Thyroid gland (tissue), 4 donors: Measurements from ENCODE around the gene CD82. TPM values are rescaled to one million over a fixed set of nuclear protein-coding genes. Genes with fewer than 3 reads are reported as not detected.
"Not testable (repeated sequence)": the region's sequence is repeated elsewhere in the genome, so short reads cannot be mapped to it uniquely, and the experiment has no call there.

ENCODE experiments used
- DNase-seq, 2 donors: peaks; one replicate each; pipeline ENCODE4 v3.0.0-alpha.2; 2019
- H3K27ac ChIP-seq, 3 donors: fragments of 200-600 bp; sonication (generic); 1 replicate in 2 of 3; 2 replicates in 1 of 3; pipeline ENCODE4 v1.5.1; 2016 to 2019; ENCODE audit warnings: mild to moderate bottlenecking in 1 of 3, moderate library complexity in 1 of 3
- H3K27me3 ChIP-seq: fragments of 200-600 bp; sonication (generic); one replicate; pipeline ENCODE4 v1.5.1; 2019
- H3K36me3 ChIP-seq, 2 donors: fragments of 200-600 bp; sonication (generic); one replicate each; pipeline ENCODE4 v1.5.1; 2016 to 2019
- H3K4me1 ChIP-seq, 2 donors: fragments of 200-600 bp; sonication (generic); one replicate each; pipeline ENCODE4 v1.5.1; 2017 to 2019
- H3K4me3 ChIP-seq, 3 donors: fragments of 200-600 bp; sonication (generic); replicated peaks in 1 of 3; 1 replicate in 2 of 3; 2 replicates in 1 of 3; pipeline ENCODE4 v1.5.1; 2016; ENCODE audit warnings: mild to moderate bottlenecking in 1 of 3
- H3K9me3 ChIP-seq: fragments of 200-600 bp; sonication (generic); one replicate; pipeline ENCODE4 v1.5.1; 2017
- POLR2A ChIP-seq, 2 donors: fragments of 450-650 bp; IDR thresholded peaks; one replicate each; pipeline ENCODE4 v1.6.1; 2017; ENCODE audit warnings: antibody characterized with exemption in 2 of 2, mild to moderate bottlenecking in 2 of 2, moderate library complexity in 1 of 2
- WGBS, 2 donors: methylation state at CpG; one replicate each; pipeline ENCODE4 v1.1.5; 2017; 5-methylcytosine and 5-hydroxymethylcytosine counted together
- intact Hi-C: fragments of 100-400 bp; cut with DNase I; formaldehyde crosslinking; loops from one replicate; pipeline ENCODE4 v1.15.1; 2023
- total RNA-seq, 4 donors: library from RNA; depleted of rRNA; stranded (reverse); fragments of >200 nt; gene quantifications; one replicate each; pipeline ENCODE4 v1.2.3, GENCODE V29; 2016
- TF ChIP-seq, protein P1 (sequence below), 6 experiments: fragments of 200-600 bp in 3 of 6; fragments of 450-650 bp in 3 of 6; sonication (generic) in 3 of 6; IDR thresholded peaks; one replicate each; pipeline ENCODE4 v1.5.1; 2016 to 2019; ENCODE audit warnings: antibody characterized with exemption in 6 of 6, mild to moderate bottlenecking in 2 of 6, inconsistent platforms in 1 of 6, moderate library complexity in 1 of 6

Gene CD82
- total RNA-seq, 4 donors from 2014 or later, result 11.8 to 24.0 (median 18.7) TPM

DNA sequence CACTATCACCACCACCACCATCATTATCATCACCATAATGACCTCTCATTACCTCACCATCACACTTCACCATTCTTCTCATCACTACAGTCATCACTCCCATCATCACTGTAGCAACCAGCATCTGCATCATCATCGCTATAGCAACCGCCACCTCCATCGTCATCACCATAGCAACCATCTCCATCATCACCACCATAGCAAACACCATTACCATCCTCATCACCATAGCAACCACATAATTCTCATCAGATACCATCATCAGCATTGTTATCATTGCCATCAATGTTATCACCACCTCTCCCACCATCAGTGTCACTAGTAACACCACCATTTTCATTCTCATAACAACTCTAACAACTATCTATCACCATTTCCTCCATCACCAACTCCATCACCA lies 23.1 kb upstream of the CD82 start:
- Histone ChIP-seq H3K36me3 (no peaks in the 10 kb centered on the region), H3K9me3 (no peaks in the 10 kb centered on the region), H3K4me1 (peaks cover 0 to 4% of the 10 kb centered on the region in 2 donors), H3K27me3 (no peaks in the 10 kb centered on the region), H3K27ac (no peak overlapping the region), H3K4me3 (no peak overlapping the region)
- DNase-seq, result no peak
- 95 to 97% methylated on average over 3 of the region's 3 CpGs for WGBS, 2 donors
- TF ChIP-seq, protein P1, sequence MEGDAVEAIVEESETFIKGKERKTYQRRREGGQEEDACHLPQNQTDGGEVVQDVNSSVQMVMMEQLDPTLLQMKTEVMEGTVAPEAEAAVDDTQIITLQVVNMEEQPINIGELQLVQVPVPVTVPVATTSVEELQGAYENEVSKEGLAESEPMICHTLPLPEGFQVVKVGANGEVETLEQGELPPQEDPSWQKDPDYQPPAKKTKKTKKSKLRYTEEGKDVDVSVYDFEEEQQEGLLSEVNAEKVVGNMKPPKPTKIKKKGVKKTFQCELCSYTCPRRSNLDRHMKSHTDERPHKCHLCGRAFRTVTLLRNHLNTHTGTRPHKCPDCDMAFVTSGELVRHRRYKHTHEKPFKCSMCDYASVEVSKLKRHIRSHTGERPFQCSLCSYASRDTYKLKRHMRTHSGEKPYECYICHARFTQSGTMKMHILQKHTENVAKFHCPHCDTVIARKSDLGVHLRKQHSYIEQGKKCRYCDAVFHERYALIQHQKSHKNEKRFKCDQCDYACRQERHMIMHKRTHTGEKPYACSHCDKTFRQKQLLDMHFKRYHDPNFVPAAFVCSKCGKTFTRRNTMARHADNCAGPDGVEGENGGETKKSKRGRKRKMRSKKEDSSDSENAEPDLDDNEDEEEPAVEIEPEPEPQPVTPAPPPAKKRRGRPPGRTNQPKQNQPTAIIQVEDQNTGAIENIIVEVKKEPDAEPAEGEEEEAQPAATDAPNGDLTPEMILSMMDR (IDR thresholded peaks at IDR 0.05), result no peak
- TF ChIP-seq POLR2A (IDR thresholded peaks at IDR 0.05), result no peak
- intact Hi-C loops, result no loop called here

DNA sequence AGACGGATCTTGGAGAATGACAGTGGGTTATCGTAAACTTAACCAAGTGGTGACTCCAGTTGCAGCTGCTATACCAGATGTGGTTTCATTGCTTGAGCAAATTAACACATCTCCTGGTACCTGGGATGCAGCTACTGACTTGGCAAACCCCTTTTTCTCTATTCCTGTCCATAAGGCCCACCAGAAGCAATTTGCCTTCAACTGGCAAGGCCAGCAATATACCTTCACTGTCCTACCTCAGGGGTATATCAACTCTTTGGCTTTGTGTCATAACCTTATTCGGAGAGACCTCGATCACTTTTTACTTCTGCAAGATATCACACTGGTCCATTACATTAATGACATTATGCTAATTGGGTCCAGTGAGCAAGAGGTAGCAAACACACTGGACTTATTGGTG lies 18.5 kb upstream of the CD82 start:
- H3K9me3 ChIP-seq, H3K27me3 ChIP-seq, H3K36me3 ChIP-seq, H3K4me1 ChIP-seq, H3K27ac ChIP-seq, H3K4me3 ChIP-seq, DNase-seq, intact Hi-C loops: not testable (repeated sequence)
- WGBS, 2 donors, result 94 to 95% methylated on average over 4 of the region's 4 CpGs

DNA sequence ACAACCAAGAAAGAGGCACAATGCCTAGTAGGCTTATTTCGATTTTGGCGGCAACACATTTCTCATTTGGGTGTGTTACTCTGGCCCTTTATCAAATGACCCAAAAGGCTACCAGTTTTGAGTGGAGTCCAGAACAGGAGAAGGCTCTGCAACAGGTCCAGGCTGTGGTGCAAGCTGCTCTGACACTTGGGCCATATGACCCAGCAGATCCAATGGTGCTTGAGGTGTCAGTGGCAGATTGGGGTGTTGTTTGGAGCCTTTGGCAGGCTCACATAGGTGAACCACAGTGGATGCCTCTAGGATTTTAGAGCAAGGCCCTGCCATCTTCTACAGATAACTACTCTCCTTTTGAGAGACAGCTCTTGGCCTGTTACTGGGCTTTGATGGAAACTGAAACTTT lies 17.9 kb upstream of the CD82 start:
- H3K27me3 ChIP-seq, H3K4me3 ChIP-seq, H3K27ac ChIP-seq, DNase-seq, intact Hi-C loops, H3K9me3 ChIP-seq, H3K4me1 ChIP-seq, H3K36me3 ChIP-seq: not testable (repeated sequence)
- 89 to 100% methylated on average over 2 of the region's 2 CpGs for WGBS, 2 donors

DNA sequence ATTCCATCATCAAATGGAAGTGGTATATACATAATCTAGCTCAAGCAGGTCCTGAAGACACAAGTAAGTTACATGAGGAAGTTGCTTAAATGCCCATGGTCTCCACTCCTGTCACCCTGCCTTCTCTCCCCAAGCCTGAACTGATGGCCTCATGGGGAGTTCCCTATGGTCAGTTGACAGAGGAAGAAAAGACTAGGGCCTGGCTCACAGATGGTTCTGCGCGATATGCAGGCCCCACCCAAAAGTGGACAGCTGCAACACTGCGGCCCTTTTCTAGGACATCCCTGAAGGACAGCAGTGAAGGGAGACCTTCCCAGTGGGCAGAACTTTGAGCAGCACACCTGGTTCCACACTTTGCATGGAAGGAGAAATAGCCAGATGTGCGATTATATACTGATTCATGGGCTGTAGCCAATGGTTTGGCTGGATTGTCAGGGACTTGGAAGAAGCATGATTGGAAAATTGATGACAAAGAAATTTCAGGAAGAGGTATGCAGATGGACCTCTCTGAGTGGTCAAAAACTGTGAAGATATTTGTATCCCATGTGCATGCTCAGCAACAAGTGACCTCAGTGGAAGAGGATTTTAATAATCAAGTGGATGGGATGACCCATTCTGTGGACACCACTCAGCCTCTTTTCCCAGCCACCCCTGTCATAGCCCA lies 17.3 kb upstream of the CD82 start:
- no peak for DNase-seq
- H3K27me3 ChIP-seq, result no peaks in the 10 kb centered on the region
- no peaks in the 10 kb centered on the region for H3K36me3 ChIP-seq
- TF ChIP-seq, protein P1 (IDR thresholded peaks at IDR 0.05), result no peak
- no peak for TF ChIP-seq POLR2A (IDR thresholded peaks at IDR 0.05)
- intact Hi-C loops, result no loop called here
- no peaks in the 10 kb centered on the region for H3K9me3 ChIP-seq
- WGBS, 2 donors, result 96 to 99% methylated on average over 4 of the region's 4 CpGs
- H3K27ac ChIP-seq, result no peak overlapping the region
- H3K4me1 ChIP-seq, result no peaks in the 10 kb centered on the region
- H3K4me3 ChIP-seq, result no peak overlapping the region

DNA sequence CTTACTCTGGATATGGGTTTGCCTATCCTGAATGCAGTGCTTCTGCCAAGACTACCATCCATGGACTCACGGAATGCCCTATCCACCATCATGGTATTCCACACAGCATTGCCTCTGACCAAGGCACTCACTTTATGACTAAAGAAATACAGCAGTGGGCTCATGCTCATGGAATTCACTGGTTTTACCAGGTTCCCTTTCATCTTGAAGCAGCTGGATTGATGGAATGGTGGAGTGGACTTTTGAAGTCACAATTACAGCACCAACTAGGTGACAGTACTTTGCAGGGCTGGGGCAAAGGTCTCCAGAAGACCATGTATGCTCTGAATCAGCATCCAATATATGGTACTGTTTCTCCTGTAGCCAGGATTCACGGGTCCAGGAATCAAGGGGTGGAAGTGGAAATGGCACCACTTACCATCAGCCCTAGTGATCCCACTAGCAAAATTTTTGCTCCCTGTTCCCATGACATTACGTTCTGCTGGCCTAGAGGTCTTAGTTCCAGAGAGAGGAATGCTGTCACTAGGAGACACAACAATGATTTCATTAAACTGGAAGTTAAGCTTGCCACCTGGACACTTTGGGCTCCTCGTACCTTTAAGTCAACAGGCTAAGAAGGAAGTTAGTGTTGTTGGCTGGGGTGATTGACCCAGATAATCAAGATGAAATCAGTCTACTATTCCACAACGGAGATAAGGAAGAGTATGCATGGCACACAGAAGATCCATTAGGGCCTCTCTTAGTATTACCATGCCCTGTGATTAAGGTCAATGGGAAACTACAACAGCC lies 16.3 kb upstream of the CD82 start:
- intact Hi-C loops, DNase-seq, H3K4me1 ChIP-seq, H3K27ac ChIP-seq, H3K27me3 ChIP-seq, H3K36me3 ChIP-seq, H3K9me3 ChIP-seq, H3K4me3 ChIP-seq: not testable (repeated sequence)
- WGBS, 2 donors, result 80 to 81% methylated on average over 5 of the region's 5 CpGs

DNA sequence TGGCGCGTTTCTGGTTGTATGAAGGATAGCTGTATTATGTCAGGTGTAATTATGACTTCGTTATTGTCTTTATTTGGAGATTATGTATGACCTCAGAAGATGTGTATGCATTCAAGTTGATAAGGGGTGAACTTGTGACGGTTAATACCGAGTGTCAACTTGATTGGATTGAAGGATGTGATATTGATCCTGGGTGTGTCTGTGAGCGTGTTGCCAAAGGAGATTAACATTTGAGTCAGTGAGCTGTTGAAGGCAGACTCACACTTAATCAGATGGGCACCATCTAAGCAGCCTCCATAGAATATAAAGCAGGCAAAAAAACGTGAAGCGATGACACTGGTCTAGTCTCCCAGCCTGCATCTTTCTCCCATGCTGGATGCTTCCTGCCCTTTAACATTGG lies 15.3 kb upstream of the CD82 start:
- H3K27ac ChIP-seq, result no peak overlapping the region
- H3K9me3 ChIP-seq, result no peaks in the 10 kb centered on the region
- 79 to 87% methylated on average over 8 of the region's 8 CpGs for WGBS, 2 donors
- intact Hi-C loops, result no loop called here
- no peaks in the 10 kb centered on the region for H3K36me3 ChIP-seq
- H3K27me3 ChIP-seq, result no peaks in the 10 kb centered on the region
- DNase-seq, result no peak
- H3K4me1 ChIP-seq, result no peaks in the 10 kb centered on the region
- TF ChIP-seq, protein P1 (IDR thresholded peaks at IDR 0.05), result no peak
- no peak overlapping the region for H3K4me3 ChIP-seq
